GM06990 (cell line): ENCODE data around the gene RILPL2.
"Not testable (repeated sequence)": the region's sequence is repeated elsewhere in the genome, so short reads cannot be mapped to it uniquely, and the experiment has no call there.

Experiments used
- DNase-seq: peaks from one replicate; pipeline ENCODE4 v3.0.0-alpha.2; 2011; ENCODE audit not compliant: insufficient read length; ENCODE audit errors: extremely low read depth
- H3K27me3 ChIP-seq: replicated peaks from 2 replicates; pipeline ENCODE4 v1.6.0; 2011; ENCODE audit warnings: low read length; ENCODE audit not compliant: control insufficient read depth, insufficient read depth
- H3K36me3 ChIP-seq: 2 replicates; pipeline ENCODE4 v1.5.1; 2011; ENCODE audit warnings: low read length; ENCODE audit not compliant: control insufficient read depth, insufficient read depth
- H3K4me3 ChIP-seq: replicated peaks from 2 replicates; pipeline ENCODE4 v1.5.1; 2011; ENCODE audit warnings: low read depth, mild to moderate bottlenecking, control low read depth, low read length
- TF ChIP-seq, protein P1 (sequence below): IDR thresholded peaks from 2 replicates; pipeline ENCODE4 v1.5.1; 2011; ENCODE audit warnings: low read length, control low read depth, mild to moderate bottlenecking, inconsistent platforms; ENCODE audit not compliant: insufficient read depth, poor library complexity, severe bottlenecking

RILPL2 gene

GRCh38 chr12:123436017-123436964, at the start of gene RILPL2:
RILPL2 (minus strand) TSS chr12:123436684; CDS start chr12:123436420, 264 bp downstream.
- TF ChIP-seq, protein P1, sequence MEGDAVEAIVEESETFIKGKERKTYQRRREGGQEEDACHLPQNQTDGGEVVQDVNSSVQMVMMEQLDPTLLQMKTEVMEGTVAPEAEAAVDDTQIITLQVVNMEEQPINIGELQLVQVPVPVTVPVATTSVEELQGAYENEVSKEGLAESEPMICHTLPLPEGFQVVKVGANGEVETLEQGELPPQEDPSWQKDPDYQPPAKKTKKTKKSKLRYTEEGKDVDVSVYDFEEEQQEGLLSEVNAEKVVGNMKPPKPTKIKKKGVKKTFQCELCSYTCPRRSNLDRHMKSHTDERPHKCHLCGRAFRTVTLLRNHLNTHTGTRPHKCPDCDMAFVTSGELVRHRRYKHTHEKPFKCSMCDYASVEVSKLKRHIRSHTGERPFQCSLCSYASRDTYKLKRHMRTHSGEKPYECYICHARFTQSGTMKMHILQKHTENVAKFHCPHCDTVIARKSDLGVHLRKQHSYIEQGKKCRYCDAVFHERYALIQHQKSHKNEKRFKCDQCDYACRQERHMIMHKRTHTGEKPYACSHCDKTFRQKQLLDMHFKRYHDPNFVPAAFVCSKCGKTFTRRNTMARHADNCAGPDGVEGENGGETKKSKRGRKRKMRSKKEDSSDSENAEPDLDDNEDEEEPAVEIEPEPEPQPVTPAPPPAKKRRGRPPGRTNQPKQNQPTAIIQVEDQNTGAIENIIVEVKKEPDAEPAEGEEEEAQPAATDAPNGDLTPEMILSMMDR, result no peak
- Histone ChIP-seq H3K27me3 (no peaks in the 10 kb centered on the region), H3K36me3 (no peaks in the 10 kb centered on the region), H3K4me3 (peak within 1 kb of the TSS; percentile 98)
- DNase-seq, result peak; percentile 94

- TF ChIP-seq, protein P1, result no peak
- Histone ChIP-seq H3K4me3 (no peak overlapping the region), H3K36me3 (no peaks in the 10 kb centered on the region), H3K27me3 (no peaks in the 10 kb centered on the region)
- DNase-seq, result no peak
Measured at GRCh38 chr12:123485756-123486155, 49.3 kb upstream of the RILPL2 start.

DNA sequence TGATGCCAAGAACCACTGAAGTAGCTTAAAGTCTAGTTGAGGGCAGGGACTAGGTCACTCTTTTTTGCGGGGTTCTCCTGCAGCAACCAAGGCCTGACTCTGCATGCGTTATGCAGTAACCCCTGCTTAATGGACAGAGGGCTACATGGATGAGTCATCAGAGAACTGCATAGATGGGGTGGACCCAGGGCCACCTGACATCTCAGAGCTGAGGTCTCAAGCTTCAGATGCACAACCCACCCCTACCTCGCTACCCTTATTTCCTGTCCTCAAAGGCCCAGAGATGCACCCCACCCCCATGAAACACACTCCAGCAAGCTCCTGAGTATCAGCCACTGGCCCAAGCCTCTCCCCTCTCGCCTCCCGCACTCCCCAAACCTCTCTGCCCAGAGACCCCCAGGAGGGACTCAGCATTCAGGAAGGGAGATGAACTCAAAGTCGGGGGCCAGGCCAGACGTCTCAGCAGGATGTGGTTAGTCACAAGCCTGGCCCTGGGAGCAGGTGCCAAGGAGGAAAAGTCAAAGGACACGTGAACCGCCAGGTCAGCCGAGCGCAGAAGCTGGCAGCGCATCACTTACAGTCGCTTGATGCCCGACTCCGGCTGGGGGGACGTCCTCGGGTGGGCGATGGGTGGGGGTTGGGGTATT, 47.2 kb upstream of the RILPL2 start:
- no peak for DNase-seq
- Histone ChIP-seq H3K27me3 (no peaks in the 10 kb centered on the region), H3K36me3 (no peaks in the 10 kb centered on the region), H3K4me3 (no peak overlapping the region)
- TF ChIP-seq, protein P1, result no peak

DNA sequence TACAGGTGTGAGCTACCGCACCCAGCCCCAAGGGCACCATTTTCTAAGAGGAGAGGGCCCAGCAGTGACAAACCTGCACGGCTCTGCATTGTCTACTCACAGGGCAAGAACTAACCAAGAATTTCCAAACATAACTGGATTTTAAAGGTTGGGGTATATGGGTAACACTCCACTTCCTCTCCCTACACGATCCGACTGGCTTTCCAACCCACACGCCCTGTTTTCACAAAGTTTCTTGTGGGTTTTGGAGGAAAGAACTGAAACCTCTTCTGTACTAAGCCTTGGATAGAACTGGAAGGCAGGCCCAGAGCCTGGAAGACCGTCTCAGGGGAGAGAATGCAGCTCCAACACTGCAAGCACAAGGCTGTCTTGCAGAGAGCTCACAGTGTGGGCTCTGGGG, 46.4 kb upstream of the RILPL2 start:
- TF ChIP-seq, protein P1, result no peak
- Histone ChIP-seq H3K4me3 (no peak overlapping the region), H3K27me3 (no peaks in the 10 kb centered on the region), H3K36me3 (no peaks in the 10 kb centered on the region)
- DNase-seq, result no peak

GRCh38 chr12:123481251-123481650, 44.8 kb upstream of the RILPL2 start:
- not testable (repeated sequence) for DNase-seq, H3K36me3 ChIP-seq, H3K4me3 ChIP-seq, H3K27me3 ChIP-seq
